Activated CD8-positive, alpha-beta memory T cell treated with anti-CD3 and anti-CD28 coated beads for 36 hours (primary cell): Measurements from ENCODE around the gene GRID1. TPM values are rescaled to one million over a fixed set of nuclear protein-coding genes. Genes with fewer than 3 reads are reported as not detected.

ENCODE experiments used
- CTCF ChIA-PET: fragments of 350-600 bp; sonication (Branson Sonifier 250); formaldehyde crosslinking; loops from one replicate; lab custom pipeline; 2021; ENCODE audit warnings: antibody characterized with exemption; lab: Charles Lee
- POLR2A ChIA-PET: fragments of 350-600 bp; sonication (Branson Sonifier 250); formaldehyde crosslinking; loops from one replicate; lab custom pipeline; 2021; ENCODE audit warnings: antibody characterized with exemption; lab: Charles Lee
- total RNA-seq, 2 experiments: library from RNA; stranded (reverse); gene quantifications; one replicate each; pipeline ENCODE4 v1.2.3, GENCODE V29; 2021

The GRID1 gene
- total RNA-seq, 2 experiments from 2014 or later = not detected

DNA sequence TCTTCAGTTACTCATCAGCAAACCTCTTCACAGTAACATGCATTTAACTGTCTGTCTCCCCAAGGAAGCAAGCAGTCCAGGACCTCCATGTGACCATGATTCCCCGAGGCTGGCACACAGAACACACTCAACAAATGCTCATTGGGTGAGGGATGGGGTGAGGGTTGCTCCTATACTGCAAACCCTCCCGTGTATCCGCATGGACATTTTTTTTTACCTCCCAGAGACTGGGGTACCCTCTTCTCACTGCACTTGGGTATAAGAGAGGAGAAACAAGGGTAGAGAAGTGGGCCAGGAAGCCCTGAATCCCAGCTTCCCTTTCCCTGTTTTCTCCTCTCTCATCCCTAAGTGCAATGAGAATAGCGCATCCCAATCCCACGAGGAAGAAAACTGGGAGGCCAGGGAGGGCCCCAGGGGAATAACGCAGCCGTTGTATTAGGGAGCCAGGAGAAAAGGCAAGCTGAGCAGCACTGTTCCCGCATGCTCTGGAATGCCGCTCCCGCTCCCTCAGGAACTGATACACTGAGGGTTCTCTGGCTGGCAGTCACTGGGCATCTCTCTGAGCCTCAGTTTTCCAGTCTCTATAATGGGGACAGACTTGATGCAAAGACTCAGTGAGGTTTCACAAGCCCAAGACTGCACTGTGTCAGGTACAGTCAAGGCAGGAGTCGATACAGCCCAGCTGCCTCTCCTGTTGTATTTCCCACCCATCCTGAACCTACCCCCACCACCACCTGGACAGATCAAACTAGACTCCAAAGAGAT is 134.6 kb downstream of the GRID1 start:
- CTCF ChIA-PET = no interaction called here

DNA sequence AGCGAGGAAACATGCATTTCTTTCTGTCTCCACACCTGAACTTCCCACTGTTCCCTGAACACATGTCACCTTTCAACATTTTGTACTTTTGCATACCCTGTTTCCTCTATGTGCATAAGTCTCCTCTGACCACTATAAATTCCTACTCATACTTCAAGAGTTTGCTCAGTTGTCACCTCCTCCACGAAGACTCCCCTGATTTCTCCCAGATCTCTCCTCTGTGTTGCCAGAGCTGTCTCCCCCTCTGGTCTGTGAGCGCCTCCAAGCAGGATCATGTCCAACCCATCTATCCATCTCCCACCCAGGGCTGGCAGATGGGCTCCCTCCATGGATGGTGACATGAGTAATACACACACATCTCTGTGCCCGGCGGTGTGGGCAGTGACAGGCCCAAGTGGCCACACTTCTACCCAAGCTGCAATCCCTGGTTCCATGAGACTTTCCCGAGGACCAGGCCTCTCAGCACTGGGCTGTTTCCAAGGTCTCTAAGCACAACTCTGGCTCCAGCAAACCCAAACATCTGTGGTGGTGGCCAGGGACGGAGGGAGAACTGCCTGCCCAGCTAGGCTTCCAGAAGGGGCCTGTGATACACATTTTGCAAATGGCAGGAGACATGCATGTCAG is 135.9 kb downstream of the GRID1 start:
- ChIA-PET POLR2A (no interaction called here), CTCF (no interaction called here)

More for the DNA sequence above, 134.6 kb downstream of the GRID1 start:
- POLR2A ChIA-PET = no interaction called here

DNA sequence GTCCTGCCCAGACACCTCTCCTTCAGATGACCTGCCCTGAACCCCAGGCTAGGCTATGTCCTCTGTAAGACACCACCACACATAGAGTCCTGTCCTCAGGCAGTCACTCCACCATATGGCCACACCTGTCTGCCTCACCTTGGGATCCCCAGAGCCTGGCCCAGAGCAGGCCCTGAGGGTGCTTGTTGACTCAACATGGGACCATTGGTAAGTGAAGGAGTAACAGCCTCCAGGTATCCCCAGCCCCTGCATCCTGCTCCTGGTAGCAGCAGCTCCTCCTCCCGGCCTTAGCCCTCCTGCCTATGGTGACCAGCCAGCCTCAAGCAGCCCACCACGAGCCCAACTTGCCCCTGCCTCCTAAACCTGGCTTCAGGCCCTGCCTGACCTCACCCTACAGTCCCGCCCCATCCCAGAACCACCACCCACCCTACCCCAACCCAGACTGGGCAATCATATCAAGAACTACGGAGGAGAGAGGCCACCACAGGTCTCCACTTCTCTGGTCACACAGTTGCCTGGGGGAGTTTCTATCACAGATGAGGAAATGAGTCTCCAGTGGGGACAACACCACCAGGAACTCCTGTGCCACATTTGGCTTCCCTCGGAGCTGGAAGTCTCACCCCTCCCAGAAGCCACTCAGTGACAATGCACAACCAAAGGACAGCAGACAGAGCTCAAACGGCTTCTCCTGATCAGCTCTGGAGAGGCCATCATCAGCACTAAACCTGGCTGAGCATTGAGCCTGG is 136.6 kb downstream of the GRID1 start:
- ChIA-PET CTCF (no interaction called here), POLR2A (no interaction called here)

DNA sequence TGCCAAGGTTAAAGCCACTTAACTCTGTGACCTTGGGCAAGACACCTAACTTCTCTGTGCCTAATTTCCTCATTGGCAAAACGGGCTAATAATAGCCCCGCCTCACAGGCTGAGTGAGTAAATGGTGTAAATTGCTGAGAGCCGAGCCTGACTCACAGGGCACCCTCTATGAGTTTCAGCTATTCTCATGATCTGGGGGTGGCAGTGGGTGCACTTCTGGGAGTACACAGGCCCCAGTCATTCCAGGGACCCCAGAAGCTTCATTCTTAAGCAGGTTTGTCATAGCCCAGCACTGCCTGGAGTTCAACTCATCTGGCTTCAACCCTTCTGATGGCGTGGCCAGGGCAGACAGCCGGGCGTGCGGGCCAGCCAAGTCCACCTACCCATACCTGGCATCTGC is 137.2 kb downstream of the GRID1 start:
- ChIA-PET CTCF (no interaction called here), POLR2A (no interaction called here)

DNA sequence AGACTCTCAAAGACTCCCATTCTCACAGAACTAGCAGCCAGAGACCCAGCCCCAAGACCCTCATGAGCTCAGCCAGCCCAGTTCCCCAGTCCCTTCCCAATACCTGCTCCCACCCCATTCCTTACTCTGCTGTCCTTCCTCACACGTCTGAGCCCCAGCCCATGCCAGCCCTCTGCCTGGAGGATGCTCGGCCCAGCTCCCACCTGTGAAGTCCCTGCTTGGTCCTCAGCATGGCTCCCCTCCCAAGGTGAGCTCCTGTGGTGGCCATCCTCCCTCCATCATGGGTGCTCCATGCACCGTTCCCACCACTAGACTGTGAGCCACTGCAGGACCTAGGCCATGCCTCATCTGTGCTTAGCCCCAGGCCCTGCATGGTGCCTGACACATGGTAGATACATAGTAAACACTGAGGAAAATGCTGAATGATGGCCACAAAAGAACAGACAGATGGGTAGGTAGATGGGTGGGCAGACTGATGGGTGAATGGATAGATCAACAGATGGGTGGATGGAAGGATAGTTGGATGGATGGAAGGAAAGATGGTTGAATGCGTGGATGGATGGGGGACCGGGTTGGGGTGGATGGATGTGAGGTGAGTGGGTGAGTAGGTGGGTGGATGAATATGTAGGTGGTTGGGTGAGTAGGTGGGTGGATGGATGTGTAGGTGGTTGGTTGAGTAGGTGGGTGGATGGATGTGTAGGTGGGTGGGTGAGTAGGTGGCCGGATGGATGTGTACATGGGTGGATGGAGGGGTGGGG is 138.9 kb downstream of the GRID1 start:
- ChIA-PET POLR2A (no interaction called here), CTCF (no interaction called here)

DNA sequence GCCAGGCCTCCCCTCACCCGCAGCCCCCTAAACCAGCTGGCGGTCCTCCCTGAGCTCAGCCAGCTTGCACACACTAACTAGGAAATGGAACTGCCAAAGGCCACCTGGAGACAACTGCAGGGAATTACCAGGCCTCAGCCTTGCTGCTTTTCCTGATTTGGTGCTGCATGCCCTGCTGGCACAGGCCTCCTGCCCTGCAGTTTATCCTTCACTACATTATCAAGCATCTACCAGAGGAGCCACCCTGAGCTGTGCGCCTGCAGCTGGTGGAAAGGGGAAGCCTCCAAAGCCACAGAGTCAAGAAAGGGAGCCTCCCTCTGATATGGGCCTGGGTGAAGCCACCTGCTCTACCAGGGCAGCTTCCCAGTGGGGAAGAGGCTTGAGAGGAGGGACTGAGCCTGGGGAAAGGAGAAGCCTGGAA is 139.8 kb downstream of the GRID1 start:
- CTCF ChIA-PET = no interaction called here

DNA sequence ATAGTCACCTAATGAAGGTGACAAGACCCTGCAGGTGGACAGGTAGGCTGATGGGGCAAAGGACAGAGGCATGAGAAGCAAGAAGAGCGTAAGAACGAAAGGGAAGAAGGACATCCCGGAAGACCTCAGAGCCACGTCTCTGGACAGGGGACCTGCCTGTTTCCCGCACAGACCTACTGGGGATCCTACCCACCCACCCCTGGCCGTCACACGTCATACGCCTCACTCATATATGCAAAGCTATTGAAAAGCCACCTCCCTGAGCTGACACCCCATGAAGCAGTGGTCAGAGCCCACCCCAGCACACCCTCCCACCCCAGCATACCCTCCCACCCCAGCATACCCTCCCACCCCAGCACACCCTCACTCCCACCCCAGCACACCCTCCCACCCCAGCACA is 140.6 kb downstream of the GRID1 start:
- ChIA-PET CTCF (no interaction called here), POLR2A (no interaction called here)

More for the DNA sequence above, 139.8 kb downstream of the GRID1 start:
- POLR2A ChIA-PET = no interaction called here

DNA sequence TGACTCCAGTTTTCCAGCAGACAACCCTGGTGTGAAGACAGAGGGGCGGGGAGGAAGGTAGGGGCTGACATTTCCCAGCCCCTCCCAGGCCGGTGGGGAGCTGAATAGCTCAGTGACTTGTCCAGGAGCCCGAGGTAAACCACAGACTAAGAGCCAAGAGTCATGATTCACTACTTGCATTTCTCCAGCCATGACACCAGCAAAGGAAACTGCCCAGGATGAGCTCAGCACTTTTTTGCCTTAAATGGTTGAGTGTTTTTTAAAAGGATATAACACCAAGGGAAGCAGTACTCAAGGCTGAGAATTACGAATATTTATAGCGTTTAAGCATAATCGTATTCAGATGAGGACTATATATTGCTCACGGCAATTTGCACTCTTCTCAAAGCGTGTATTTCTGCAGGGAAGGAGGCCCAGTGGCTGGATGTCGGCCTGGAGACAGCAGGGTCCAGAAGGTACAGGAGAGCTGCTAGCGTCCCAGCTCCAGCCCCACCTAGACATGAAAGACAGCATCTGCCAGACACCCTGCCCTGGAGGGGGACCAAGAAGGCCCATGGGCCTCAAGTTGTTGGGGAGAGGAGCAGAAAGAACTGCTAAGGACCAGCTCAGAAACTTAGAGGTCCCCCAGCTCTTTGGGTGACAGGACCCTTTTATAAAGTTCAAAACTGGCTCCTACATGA is 141.4 kb downstream of the GRID1 start:
- CTCF ChIA-PET = interaction anchor here (0.8 kb wide), 1 partner anchor 23 kb away, joined by 5 read pairs; no protein-coding TSS in a partner anchor
- POLR2A ChIA-PET = no interaction called here

DNA sequence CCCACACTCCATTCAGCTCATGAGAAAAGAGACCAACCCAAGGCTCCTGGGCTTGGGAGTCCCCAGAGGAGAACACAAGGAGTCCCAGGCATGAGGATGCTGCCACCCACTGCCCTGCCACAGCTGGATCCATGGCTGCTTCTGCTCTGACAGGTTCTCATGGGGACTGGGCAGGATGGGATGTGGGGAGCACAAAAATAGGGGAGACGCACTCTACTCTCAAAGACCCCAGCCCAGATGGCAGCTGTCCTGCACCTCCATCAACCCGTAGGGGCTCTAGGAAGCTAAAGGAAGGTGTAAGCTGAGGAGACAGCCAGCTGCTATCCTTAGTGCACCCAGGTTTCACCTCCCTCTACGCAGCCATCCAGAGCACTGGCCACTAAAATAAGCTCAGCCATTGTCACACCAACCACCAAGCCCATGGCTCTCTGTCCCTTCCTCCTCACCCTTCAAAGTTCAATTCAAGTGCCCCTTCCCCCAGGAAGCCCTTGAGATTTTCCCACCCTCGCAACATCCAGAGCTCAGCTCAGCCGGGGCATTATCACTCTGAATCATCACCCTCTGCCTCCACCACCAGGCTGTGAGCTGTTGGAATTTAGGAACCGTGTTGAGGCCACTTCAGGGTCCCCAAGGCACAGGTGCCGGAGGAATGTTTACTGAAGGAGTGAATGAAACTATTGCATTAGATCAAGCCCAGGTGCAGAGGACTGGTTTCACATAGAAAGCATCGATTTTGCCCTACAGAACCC is 142.1 kb downstream of the GRID1 start:
- POLR2A ChIA-PET = no interaction called here
- CTCF ChIA-PET = no interaction called here

DNA sequence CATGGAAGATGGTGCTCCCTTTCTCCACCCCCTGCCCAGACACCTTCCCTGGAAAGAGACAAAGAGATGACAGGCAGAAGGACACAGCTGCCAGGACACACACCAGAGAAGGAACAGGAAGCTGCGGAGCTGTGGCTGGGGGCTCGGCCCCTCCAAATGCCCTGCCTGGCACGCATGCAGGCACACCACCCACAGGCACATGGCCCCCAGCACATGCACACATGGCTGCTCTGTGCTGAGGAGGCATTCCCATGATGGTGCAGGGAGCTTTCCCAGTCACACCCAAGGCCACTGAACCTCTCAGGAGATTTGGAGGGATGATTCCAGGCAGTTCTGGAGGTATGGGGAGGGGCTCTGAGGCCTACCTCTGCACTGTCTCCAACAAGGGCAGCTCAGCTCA is 143.3 kb downstream of the GRID1 start:
- CTCF ChIA-PET = interaction anchor here (1.3 kb wide), 1 partner anchor 154 kb away, joined by 3 read pairs; no protein-coding TSS in a partner anchor
- POLR2A ChIA-PET = no interaction called here

DNA sequence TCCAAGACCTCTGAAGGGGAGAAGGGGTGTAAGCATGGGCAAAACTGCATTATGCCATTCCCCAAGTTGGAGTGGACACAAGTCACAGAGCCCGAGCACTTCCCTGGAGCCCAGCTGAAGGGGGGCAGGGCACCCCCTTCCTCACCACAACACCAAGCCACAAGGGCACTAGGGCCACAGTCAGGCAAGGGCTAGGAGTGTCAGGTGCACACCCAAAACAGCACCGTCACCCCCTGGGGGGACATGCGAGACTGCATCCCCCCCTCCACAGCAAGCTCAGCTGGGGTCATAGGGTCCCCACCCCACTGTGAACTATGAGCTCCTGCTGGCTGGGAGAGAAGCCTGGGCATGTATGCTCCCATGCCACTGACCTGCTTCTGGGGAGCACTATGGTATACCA is 143.9 kb downstream of the GRID1 start:
- ChIA-PET CTCF (interaction anchor here (1.3 kb wide), 1 partner anchor 155 kb away, joined by 3 read pairs; no protein-coding TSS in a partner anchor), POLR2A (no interaction called here)

DNA sequence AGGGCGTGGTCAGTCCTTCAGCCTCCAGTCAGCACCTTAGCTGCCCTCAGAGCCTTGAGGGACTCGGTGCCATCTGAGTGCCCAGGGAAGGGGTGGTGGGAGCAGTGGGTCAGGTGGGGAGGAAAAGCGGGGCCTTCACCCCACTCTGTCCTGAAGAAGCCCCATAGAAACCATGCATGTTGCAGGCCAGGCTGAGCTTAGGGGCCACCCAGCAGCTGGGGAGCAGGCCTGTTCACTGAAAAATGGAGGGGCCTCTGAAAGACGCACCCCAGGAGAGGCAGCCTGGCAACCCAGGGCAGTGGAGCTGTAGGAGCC is 144.3 kb downstream of the GRID1 start:
- CTCF ChIA-PET = interaction anchor here (1.3 kb wide), 1 partner anchor 155 kb away, joined by 3 read pairs; no protein-coding TSS in a partner anchor
- POLR2A ChIA-PET = no interaction called here

DNA sequence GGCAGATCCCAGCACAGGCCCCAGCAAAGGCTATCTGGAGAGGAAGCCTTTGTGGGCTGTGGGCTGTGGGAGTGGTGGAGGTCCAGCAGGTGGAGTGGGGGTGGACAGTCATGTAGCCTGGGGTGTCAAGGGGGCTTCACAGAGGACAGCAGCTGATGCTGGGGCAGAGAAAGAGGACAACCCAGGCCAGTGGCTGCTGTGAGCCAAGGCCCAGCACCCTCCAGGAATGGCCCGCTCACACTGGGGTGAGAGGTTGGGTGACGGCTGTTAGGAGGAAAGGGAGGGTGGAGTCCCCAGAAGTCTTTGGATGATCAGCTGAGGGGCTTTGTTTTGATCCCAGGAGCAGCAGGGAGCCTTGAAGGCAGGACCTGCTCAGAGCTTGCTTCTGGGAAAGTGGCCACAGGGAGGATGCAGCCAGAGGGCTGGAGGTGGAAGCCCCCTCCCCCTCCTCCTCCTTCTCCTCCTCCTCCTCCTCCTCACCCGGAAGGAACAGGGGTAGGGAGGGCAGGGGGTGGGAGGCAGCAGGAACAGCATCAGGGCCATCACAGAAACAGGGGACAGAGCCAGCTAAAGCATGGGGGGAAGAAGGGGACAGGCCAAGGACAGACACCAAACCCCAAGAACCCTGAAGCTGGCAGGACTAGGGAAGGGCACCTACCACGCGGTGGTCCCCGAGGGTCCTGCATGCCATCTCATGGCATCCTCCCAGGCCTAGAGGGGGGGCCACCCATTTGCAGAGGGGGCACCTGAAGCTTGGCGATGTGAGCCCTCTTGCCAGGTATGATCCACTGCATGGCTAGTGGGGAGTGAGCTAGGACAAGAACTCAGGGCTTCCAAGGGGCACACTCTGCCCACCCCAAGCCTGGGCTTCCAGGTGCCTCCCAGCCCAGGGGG is 144.9 kb downstream of the GRID1 start:
- ChIA-PET CTCF (no interaction called here), POLR2A (no interaction called here)

DNA sequence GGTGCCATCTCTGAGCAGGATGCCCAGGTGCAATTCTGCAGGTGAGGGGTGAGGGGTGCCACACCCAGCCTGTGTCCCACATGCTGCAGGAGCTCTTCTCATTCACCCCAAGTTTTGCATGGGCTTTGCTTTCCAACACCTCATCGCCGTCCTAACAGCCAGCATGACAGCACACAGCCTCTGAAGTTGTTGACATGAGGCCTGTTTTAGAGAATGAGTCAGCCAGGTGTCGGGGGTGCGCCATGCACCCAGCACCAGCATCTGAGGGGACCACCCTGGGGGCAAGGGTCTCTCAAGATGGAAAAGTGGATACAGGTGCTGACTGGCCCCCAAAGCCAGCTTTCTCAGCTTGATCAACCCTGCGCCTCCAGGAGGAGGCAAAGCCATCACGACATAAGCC is 146.0 kb downstream of the GRID1 start:
- ChIA-PET CTCF (no interaction called here), POLR2A (no interaction called here)

DNA sequence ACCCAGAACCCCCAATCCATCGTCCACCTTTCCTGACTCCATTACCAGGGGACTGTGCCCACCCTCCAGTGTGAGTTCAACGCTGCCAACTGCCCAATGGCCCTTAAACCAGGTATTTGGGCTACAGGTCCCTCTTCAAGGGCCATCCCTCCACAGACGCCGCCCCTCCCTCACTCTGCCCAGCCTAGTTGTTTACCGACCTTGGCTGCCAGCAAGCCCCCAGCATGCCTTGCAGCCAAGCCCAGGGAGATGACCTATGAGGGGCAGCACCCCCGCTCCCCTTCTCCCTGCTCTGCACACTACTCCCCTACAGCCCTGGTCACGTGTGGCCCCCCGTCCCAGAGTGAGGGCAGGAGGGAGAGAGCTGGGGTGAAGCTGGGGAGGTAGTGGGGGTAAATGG is 147.3 kb downstream of the GRID1 start:
- POLR2A ChIA-PET = no interaction called here

DNA sequence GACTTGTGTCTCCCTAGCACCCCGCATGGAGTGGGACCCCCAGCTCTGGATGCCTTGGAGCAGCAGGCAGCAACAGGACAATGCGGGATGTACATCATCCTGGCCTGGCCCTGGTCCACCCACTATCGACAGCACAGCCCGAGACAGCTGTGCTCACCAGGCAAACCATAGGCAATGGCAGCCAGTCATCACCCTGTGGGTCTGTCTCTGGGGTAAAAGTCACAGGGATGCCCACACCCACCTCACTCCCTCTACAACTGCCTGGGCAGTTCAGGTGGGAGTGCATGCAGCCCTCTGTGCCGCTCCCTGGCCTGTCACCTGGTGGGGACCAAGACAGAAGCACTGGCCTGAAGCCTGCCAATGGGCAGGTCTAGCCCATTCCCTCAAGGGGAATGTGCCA is 147.8 kb downstream of the GRID1 start:
- POLR2A ChIA-PET = no interaction called here
- CTCF ChIA-PET = no interaction called here

More for the DNA sequence above, 147.3 kb downstream of the GRID1 start:
- CTCF ChIA-PET = no interaction called here

DNA sequence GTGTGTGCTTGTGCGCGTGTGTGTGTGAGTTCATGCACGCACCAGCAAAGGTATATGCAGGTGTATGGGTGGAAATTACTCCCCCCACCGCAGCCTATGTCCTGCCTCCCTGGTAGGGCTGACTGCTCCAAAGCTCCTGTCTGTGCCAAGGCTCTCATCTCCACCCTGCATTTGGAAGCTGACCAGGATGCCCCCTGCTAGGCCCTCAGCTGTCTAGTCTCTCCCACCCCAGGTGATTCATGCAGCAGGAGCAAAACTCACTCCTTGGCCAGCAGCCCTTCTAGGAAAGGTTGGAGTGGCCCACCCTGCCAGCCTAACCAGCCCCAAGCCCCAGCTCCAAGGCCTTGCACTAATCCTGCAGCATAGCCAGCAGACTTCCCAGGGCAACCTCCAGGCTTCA is 148.4 kb downstream of the GRID1 start:
- POLR2A ChIA-PET = no interaction called here
- CTCF ChIA-PET = no interaction called here
